Measurements from ENCODE around the gene NELFB.

The NELFB gene

DNA sequence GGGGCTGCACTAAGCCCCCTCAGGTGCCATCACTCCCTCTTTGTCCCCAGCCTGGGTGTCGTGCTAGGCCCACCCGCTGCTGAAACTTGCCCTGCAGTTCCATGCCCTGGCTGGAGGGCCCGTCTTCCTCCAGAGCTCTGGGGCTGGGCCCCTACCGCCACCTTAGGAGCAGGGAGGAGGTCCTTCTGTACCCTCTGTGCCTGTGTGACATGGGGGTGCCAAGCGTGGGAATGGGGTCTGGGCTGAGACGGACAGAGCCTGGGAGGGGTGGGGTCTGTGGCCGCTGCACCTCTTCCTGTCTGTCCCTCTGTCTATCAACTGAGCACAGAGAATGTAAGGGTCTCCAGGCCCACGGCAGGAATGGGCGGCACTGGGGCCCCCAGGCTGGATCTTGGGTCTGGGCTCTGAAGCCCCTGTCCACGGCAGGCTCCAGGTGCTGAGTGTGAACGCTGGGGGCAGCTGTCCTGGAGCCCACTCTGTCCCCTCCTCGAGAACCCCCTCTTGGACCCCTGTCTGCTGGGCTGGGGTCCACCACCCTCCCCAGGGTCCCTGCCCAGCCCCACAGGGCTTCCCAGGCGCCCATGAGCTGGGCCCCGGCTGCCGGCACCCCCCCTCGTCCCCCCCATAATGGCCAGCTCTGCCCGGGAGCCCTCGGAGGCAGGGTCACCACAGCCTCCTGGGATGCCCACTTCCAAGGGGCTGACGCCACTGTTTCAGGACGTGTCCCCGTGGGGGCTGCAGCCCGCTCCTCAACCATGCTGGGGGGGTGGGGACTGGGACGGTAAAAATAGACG, 62.8 kb downstream of the NELFB start:
- DNase-seq = no peak

- no peak for DNase-seq
Observed at GRCh38 chr9:137318602-137319001, 63.5 kb downstream of the NELFB start.

DNA sequence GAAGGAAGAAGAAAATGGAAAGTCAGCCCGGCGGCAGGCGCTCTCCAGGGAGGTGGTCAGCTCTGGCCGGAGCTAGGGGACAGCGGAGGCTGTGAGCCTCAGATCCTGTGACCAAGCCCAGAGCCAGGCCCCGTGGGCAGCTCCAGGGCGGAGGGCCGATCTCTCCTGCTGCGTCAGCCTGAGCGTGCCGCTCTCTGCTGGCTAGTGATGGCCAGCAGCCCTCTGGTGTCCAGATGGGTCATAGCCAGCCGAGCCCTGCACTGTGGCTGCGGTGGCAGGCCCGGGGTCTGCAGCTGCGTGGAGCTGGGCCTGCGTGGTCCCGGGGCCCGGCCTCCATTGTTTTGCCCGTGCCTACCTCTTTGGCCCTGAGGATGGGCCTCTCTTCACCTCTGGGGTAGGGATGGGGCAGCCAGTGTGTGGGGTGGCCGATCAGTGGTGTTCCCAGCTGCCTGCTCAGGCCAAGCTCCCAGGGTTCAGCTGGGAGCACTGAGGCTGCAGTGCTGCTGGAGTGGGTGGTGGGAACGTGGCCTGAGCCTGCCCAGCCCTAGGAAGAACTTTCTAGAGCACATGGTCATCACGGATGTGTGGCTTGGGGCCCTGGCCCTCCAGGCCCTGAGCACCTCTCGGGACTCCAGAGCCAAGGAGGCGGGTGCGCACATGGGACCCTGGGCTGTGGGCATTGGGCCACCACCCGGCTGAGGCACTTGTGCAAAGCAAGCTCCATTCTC, 64.0 kb downstream of the NELFB start:
- DNase-seq = no peak

- no peak for DNase-seq
Observed at GRCh38 chr9:137319739-137320551, 64.8 kb downstream of the NELFB start.

GRCh38 chr9:137320555-137321384, 65.6 kb downstream of the NELFB start:
- DNase-seq = no peak

- no peak for DNase-seq
Observed at GRCh38 chr9:137321726-137322361, 66.7 kb downstream of the NELFB start.

Measured in stimulated activated CD4-positive, alpha-beta T cell treated with anti-CD3 and anti-CD28 coated beads, Interleukin-1b, Interleukin-23, amount 100 ng/mL, for 48 hours (primary cell).